WTC11 (cell line): ENCODE measurements around the gene PPP1R1A.

Experiments used
- TF ChIP-seq, protein P1 (sequence below): sonication (generic); formaldehyde crosslinking; conservative IDR thresholded peaks from 2 replicates; pipeline ENCODE4 v1.8.1; 2022; ENCODE audit warnings: mild to moderate bottlenecking, missing genetic modification reagents
- TF ChIP-seq, protein P2 (sequence below): fragments of 200-600 bp; IDR thresholded peaks from 2 replicates; pipeline ENCODE4 v1.8.0; 2022; ENCODE audit warnings: antibody characterized with exemption
- TF ChIP-seq, protein P3 (sequence below): sonication (generic); formaldehyde crosslinking; IDR thresholded peaks from 2 replicates; pipeline ENCODE4 v1.8.1; 2023; ENCODE audit warnings: mild to moderate bottlenecking, missing genetic modification reagents, moderate library complexity

DNA sequence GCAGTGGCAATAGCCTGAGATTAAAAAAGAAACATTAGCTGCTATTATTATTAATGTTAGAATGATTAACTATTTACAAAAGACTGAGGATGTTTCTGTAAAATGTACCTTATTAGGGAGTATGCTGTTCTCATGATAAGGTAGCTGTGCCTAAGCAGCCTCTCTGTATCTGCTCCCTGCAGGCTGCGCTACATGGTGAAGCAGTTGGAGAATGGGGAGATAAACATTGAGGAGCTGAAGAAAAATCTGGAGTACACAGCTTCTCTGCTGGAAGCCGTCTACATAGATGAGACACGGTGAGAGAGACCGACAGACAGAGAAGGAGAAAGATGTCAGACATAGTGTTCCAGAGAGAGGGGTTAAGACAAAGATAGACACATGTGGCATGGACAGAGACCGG is 21.7 kb downstream of the PPP1R1A start:
- TF ChIP-seq, protein P1, sequence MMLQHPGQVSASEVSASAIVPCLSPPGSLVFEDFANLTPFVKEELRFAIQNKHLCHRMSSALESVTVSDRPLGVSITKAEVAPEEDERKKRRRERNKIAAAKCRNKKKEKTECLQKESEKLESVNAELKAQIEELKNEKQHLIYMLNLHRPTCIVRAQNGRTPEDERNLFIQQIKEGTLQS (CRISPR knock-in tag) = no peak
- TF ChIP-seq, protein P2, sequence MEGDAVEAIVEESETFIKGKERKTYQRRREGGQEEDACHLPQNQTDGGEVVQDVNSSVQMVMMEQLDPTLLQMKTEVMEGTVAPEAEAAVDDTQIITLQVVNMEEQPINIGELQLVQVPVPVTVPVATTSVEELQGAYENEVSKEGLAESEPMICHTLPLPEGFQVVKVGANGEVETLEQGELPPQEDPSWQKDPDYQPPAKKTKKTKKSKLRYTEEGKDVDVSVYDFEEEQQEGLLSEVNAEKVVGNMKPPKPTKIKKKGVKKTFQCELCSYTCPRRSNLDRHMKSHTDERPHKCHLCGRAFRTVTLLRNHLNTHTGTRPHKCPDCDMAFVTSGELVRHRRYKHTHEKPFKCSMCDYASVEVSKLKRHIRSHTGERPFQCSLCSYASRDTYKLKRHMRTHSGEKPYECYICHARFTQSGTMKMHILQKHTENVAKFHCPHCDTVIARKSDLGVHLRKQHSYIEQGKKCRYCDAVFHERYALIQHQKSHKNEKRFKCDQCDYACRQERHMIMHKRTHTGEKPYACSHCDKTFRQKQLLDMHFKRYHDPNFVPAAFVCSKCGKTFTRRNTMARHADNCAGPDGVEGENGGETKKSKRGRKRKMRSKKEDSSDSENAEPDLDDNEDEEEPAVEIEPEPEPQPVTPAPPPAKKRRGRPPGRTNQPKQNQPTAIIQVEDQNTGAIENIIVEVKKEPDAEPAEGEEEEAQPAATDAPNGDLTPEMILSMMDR = no peak
- TF ChIP-seq, protein P3, sequence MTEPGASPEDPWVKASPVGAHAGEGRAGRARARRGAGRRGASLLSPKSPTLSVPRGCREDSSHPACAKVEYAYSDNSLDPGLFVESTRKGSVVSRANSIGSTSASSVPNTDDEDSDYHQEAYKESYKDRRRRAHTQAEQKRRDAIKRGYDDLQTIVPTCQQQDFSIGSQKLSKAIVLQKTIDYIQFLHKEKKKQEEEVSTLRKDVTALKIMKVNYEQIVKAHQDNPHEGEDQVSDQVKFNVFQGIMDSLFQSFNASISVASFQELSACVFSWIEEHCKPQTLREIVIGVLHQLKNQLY = no peak
